Upper lobe of left lung (tissue), 4 donors: Measurements from ENCODE around the gene ENO3.

Experiments
- EP300 ChIP-seq, 4 donors: sonication (generic); formaldehyde crosslinking; IDR thresholded peaks; one replicate each; pipeline ENCODE4 v1.5.1; 2017; ENCODE audit warnings: antibody characterized with exemption in 4 of 4, control low read depth in 2 of 4
- POLR2A ChIP-seq, 4 donors: fragments of 450-650 bp; IDR thresholded peaks; one replicate each; pipeline ENCODE4 v1.5.1; 2016 to 2017; ENCODE audit warnings: antibody characterized with exemption in 4 of 4, mild to moderate bottlenecking in 2 of 4
- TF ChIP-seq, protein P1 (sequence below), 6 experiments: fragments of 450-650 bp in 4 of 6; fragments of 200-600 bp in 2 of 6; sonication (generic) in 2 of 6; IDR thresholded peaks; one replicate each; pipeline ENCODE4 v1.5.1; 2016 to 2019; ENCODE audit warnings: antibody characterized with exemption in 6 of 6

GRCh38 chr17:4946312-4946976, 4.5 kb upstream of the ENO3 start:
- TF ChIP-seq, protein P1, sequence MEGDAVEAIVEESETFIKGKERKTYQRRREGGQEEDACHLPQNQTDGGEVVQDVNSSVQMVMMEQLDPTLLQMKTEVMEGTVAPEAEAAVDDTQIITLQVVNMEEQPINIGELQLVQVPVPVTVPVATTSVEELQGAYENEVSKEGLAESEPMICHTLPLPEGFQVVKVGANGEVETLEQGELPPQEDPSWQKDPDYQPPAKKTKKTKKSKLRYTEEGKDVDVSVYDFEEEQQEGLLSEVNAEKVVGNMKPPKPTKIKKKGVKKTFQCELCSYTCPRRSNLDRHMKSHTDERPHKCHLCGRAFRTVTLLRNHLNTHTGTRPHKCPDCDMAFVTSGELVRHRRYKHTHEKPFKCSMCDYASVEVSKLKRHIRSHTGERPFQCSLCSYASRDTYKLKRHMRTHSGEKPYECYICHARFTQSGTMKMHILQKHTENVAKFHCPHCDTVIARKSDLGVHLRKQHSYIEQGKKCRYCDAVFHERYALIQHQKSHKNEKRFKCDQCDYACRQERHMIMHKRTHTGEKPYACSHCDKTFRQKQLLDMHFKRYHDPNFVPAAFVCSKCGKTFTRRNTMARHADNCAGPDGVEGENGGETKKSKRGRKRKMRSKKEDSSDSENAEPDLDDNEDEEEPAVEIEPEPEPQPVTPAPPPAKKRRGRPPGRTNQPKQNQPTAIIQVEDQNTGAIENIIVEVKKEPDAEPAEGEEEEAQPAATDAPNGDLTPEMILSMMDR (IDR thresholded peaks at IDR 0.05) = no peak
- TF ChIP-seq POLR2A (IDR thresholded peaks at IDR 0.05) (no peak), EP300 (IDR thresholded peaks at IDR 0.05) (no peak)
